Measurements from ENCODE around the gene ELL2. TPM values are rescaled to one million over a fixed set of nuclear protein-coding genes. Genes with fewer than 3 reads are reported as not detected.

ELL2 gene
- polyA plus RNA-seq, 2 donors: 29.1 to 39.6 TPM

DNA sequence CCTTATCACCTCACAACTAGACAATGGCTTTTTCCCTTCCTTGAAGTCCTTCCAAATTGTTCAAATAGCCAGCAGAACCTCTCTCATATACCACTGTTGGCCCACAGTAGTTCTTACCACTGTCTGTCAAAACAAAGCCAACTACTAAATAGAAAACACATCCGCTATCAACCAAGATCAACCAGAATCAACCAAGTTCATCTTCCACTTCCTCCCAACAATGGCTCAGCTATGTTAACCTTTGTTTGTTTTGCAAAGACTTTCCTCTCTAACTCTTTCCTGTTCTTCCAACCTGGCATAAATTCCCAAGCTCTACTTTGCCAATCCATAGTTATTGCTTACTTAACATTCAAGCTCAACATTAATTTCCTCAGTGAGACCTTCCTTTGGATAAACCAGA is 15.2 kb downstream of the ELL2 start:
- Histone ChIP-seq H3K27ac (ENCODE audit: low read depth in 2 of 2, low read length in 1 of 2) (no peak overlapping the region), H3K27me3 (ENCODE audit: control insufficient read depth in 1 of 2, insufficient read depth in 2 of 2, low read length in 2 of 2) (no peaks in the 10 kb centered on the region), H3K36me3 (ENCODE audit: control insufficient read depth in 2 of 2, insufficient read depth in 2 of 2, low read length in 1 of 2) (no peaks in the 10 kb centered on the region), H3K9me3 (ENCODE audit: control insufficient read depth in 2 of 2, insufficient read depth in 1 of 2, low read depth in 1 of 2, low read length in 1 of 2) (no peaks in the 10 kb centered on the region), H3K4me3 (ENCODE audit: low read depth in 1 of 2, low read length in 2 of 2) (no peak overlapping the region), H3K4me1 (ENCODE audit: control insufficient read depth in 2 of 2, insufficient read depth in 2 of 2, low read length in 1 of 2) (no peaks in the 10 kb centered on the region)
- 93 to 95% methylated on average over 1 of the region's 1 CpG for WGBS, 2 donors

DNA sequence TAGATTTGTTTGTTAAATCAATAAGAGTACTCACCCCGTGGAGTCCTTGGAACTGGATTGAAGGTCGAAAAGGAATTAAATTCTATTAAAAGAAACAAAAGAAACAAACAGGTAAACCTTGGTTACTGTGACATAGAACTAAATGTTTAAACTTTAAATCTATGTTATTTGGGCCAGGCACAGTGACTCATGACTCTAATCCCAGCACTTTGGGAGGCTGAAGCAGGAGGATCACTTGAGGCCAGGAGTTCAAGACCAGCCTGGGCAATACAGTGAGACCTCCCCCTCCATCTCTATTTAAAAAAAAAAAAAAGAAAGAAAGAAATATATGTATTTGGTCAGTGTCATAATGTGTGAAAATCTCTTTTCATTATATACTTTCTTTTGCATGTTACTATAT is 18.7 kb downstream of the ELL2 start:
- Histone ChIP-seq H3K36me3 (ENCODE audit: control insufficient read depth in 2 of 2, insufficient read depth in 2 of 2, low read length in 1 of 2) (peaks cover 0 to 2% of the 10 kb centered on the region in 2 donors), H3K4me1 (ENCODE audit: control insufficient read depth in 2 of 2, insufficient read depth in 2 of 2, low read length in 1 of 2) (no peaks in the 10 kb centered on the region), H3K27ac (ENCODE audit: low read depth in 2 of 2, low read length in 1 of 2) (no peak overlapping the region), H3K4me3 (ENCODE audit: low read depth in 1 of 2, low read length in 2 of 2) (no peak overlapping the region), H3K27me3 (ENCODE audit: control insufficient read depth in 1 of 2, insufficient read depth in 2 of 2, low read length in 2 of 2) (no peaks in the 10 kb centered on the region), H3K9me3 (ENCODE audit: control insufficient read depth in 2 of 2, insufficient read depth in 1 of 2, low read depth in 1 of 2, low read length in 1 of 2) (no peaks in the 10 kb centered on the region)
- 66 to 92% methylated on average over 2 of the region's 2 CpGs for WGBS, 2 donors

- 86 to 92% methylated on average over 2 of the region's 2 CpGs for WGBS, 2 donors
- no peaks in the 10 kb centered on the region for H3K27me3 ChIP-seq (ENCODE audit: control insufficient read depth in 1 of 2, insufficient read depth in 2 of 2, low read length in 2 of 2)
- no peaks in the 10 kb centered on the region for H3K9me3 ChIP-seq (ENCODE audit: control insufficient read depth in 2 of 2, insufficient read depth in 1 of 2, low read depth in 1 of 2, low read length in 1 of 2)
- no peaks in the 10 kb centered on the region for H3K4me1 ChIP-seq (ENCODE audit: control insufficient read depth in 2 of 2, insufficient read depth in 2 of 2, low read length in 1 of 2)
- no peak overlapping the region for H3K27ac ChIP-seq (ENCODE audit: low read depth in 2 of 2, low read length in 1 of 2)
- H3K36me3 ChIP-seq (ENCODE audit: control insufficient read depth in 2 of 2, insufficient read depth in 2 of 2, low read length in 1 of 2): peaks cover 0 to 2% of the 10 kb centered on the region in 2 donors
- H3K4me3 ChIP-seq (ENCODE audit: low read depth in 1 of 2, low read length in 2 of 2): no peak overlapping the region
Measured at GRCh38 chr5:95942414-95942813, 19.2 kb downstream of the ELL2 start.

DNA sequence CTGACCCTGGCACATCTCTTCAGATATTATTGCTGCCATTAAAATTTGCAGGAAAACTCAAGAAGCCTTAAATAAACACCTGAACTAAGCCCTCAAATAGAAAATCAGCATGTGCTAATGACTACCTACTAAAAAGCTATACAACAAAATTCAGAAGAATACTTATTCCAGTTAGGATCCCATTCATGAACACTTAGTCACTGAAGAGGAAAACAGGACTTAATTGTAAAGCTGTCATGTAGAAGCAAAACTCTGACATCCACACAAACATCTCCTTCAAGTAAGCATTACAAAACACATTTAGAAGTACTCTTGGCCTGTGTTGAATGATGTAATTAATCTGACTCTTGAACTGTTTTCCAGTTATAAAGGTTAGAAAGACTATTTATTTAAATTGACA is 19.9 kb downstream of the ELL2 start:
- Histone ChIP-seq H3K4me1 (ENCODE audit: control insufficient read depth in 2 of 2, insufficient read depth in 2 of 2, low read length in 1 of 2) (no peaks in the 10 kb centered on the region), H3K9me3 (ENCODE audit: control insufficient read depth in 2 of 2, insufficient read depth in 1 of 2, low read depth in 1 of 2, low read length in 1 of 2) (no peaks in the 10 kb centered on the region), H3K27ac (ENCODE audit: low read depth in 2 of 2, low read length in 1 of 2) (no peak overlapping the region), H3K4me3 (ENCODE audit: low read depth in 1 of 2, low read length in 2 of 2) (no peak overlapping the region), H3K36me3 (ENCODE audit: control insufficient read depth in 2 of 2, insufficient read depth in 2 of 2, low read length in 1 of 2) (peaks cover 0 to 2% of the 10 kb centered on the region in 2 donors), H3K27me3 (ENCODE audit: control insufficient read depth in 1 of 2, insufficient read depth in 2 of 2, low read length in 2 of 2) (no peaks in the 10 kb centered on the region)

- no peak overlapping the region for H3K4me3 ChIP-seq (ENCODE audit: low read depth in 1 of 2, low read length in 2 of 2)
- WGBS, 2 donors: 63 to 69% methylated on average over 3 of the region's 3 CpGs
Measured at GRCh38 chr5:95940758-95941682, 20.6 kb downstream of the ELL2 start.

GRCh38 chr5:95939465-95939864 is 22.2 kb downstream of the ELL2 start:
- no peaks in the 10 kb centered on the region for H3K4me1 ChIP-seq (ENCODE audit: control insufficient read depth in 2 of 2, insufficient read depth in 2 of 2, low read length in 1 of 2)
- WGBS, 2 donors: 78 to 92% methylated on average over 1 of the region's 1 CpG

More at GRCh38 chr5:95940758-95941682, 20.6 kb downstream of the ELL2 start:
- H3K9me3 ChIP-seq (ENCODE audit: control insufficient read depth in 2 of 2, insufficient read depth in 1 of 2, low read depth in 1 of 2, low read length in 1 of 2): no peaks in the 10 kb centered on the region
- no peaks in the 10 kb centered on the region for H3K27me3 ChIP-seq (ENCODE audit: control insufficient read depth in 1 of 2, insufficient read depth in 2 of 2, low read length in 2 of 2)
- H3K36me3 ChIP-seq (ENCODE audit: control insufficient read depth in 2 of 2, insufficient read depth in 2 of 2, low read length in 1 of 2): peaks cover 0 to 2% of the 10 kb centered on the region in 2 donors
- no peaks in the 10 kb centered on the region for H3K4me1 ChIP-seq (ENCODE audit: control insufficient read depth in 2 of 2, insufficient read depth in 2 of 2, low read length in 1 of 2)
- H3K27ac ChIP-seq (ENCODE audit: low read depth in 2 of 2, low read length in 1 of 2): no peak overlapping the region

DNA sequence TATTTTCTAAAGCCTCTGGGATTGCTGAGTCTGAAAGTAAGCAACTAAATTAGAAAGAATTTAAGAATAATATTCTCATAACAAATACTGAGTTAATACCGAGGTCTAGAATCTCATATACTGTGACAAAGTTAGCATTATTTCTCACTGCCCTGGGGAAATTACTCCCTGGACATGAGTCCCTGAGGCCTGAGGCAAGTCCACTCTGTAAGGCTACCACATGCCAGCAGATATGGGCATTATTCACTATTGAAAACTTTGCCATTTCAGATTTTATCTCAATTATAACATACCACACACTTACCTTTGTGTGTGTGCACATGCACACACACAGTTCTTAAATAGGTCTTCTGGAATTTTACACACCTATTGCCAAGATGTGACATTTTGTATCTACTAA is 22.9 kb downstream of the ELL2 start:
- no peaks in the 10 kb centered on the region for H3K9me3 ChIP-seq (ENCODE audit: control insufficient read depth in 2 of 2, insufficient read depth in 1 of 2, low read depth in 1 of 2, low read length in 1 of 2)
- no peaks in the 10 kb centered on the region for H3K27me3 ChIP-seq (ENCODE audit: control insufficient read depth in 1 of 2, insufficient read depth in 2 of 2, low read length in 2 of 2)
- no peak overlapping the region for H3K4me3 ChIP-seq (ENCODE audit: low read depth in 1 of 2, low read length in 2 of 2)
- no peaks in the 10 kb centered on the region for H3K4me1 ChIP-seq (ENCODE audit: control insufficient read depth in 2 of 2, insufficient read depth in 2 of 2, low read length in 1 of 2)
- H3K27ac ChIP-seq (ENCODE audit: low read depth in 2 of 2, low read length in 1 of 2): no peak overlapping the region
- WGBS, 2 donors: 95 to 97% methylated on average over 1 of the region's 1 CpG
- H3K36me3 ChIP-seq (ENCODE audit: control insufficient read depth in 2 of 2, insufficient read depth in 2 of 2, low read length in 1 of 2): peaks cover 0 to 2% of the 10 kb centered on the region in 2 donors

More at GRCh38 chr5:95939465-95939864, 22.2 kb downstream of the ELL2 start:
- no peaks in the 10 kb centered on the region for H3K27me3 ChIP-seq (ENCODE audit: control insufficient read depth in 1 of 2, insufficient read depth in 2 of 2, low read length in 2 of 2)
- no peak overlapping the region for H3K27ac ChIP-seq (ENCODE audit: low read depth in 2 of 2, low read length in 1 of 2)
- H3K9me3 ChIP-seq (ENCODE audit: control insufficient read depth in 2 of 2, insufficient read depth in 1 of 2, low read depth in 1 of 2, low read length in 1 of 2): no peaks in the 10 kb centered on the region
- no peak overlapping the region for H3K4me3 ChIP-seq (ENCODE audit: low read depth in 1 of 2, low read length in 2 of 2)
- H3K36me3 ChIP-seq (ENCODE audit: control insufficient read depth in 2 of 2, insufficient read depth in 2 of 2, low read length in 1 of 2): peaks cover 0 to 2% of the 10 kb centered on the region in 2 donors

GRCh38 chr5:95938347-95938746 is 23.3 kb downstream of the ELL2 start:
- H3K4me3 ChIP-seq (ENCODE audit: low read depth in 1 of 2, low read length in 2 of 2): no peak overlapping the region
- H3K9me3 ChIP-seq (ENCODE audit: control insufficient read depth in 2 of 2, insufficient read depth in 1 of 2, low read depth in 1 of 2, low read length in 1 of 2): no peaks in the 10 kb centered on the region
- H3K27me3 ChIP-seq (ENCODE audit: control insufficient read depth in 1 of 2, insufficient read depth in 2 of 2, low read length in 2 of 2): no peaks in the 10 kb centered on the region
- no peak overlapping the region for H3K27ac ChIP-seq (ENCODE audit: low read depth in 2 of 2, low read length in 1 of 2)
- WGBS, 2 donors: 88 to 90% methylated on average over 1 of the region's 1 CpG
- H3K36me3 ChIP-seq (ENCODE audit: control insufficient read depth in 2 of 2, insufficient read depth in 2 of 2, low read length in 1 of 2): peaks cover 0 to 2% of the 10 kb centered on the region in 2 donors
- no peaks in the 10 kb centered on the region for H3K4me1 ChIP-seq (ENCODE audit: control insufficient read depth in 2 of 2, insufficient read depth in 2 of 2, low read length in 1 of 2)

DNA sequence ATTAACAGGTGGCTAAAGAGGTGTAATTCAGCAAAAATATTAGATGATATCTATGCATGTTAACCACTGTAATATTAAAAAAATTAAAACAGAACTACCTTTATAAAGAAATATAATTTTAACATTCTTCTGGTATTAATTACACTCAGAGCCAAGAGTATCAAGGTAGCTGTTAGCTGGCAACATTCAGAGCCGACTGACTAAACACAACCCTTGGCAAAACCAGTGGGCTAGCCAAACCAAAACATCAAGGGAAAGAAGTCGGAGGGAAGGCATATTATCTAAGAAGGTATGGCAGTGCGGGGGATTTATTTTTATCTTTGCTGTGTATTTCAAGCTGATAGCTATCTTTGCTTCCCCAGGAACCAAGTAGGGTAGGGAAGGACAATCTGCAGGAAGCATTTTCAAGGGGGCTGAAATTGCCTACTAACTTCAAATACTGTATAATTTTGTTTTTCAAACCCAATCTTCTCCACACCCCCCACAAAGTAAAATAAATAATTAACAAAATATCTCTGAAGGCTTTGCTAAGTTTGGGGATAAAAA is 24.0 kb downstream of the ELL2 start:
- H3K27ac ChIP-seq (ENCODE audit: low read depth in 2 of 2, low read length in 1 of 2): no peak overlapping the region
- H3K27me3 ChIP-seq (ENCODE audit: control insufficient read depth in 1 of 2, insufficient read depth in 2 of 2, low read length in 2 of 2): no peaks in the 10 kb centered on the region
- no peak overlapping the region for H3K4me3 ChIP-seq (ENCODE audit: low read depth in 1 of 2, low read length in 2 of 2)
- H3K4me1 ChIP-seq (ENCODE audit: control insufficient read depth in 2 of 2, insufficient read depth in 2 of 2, low read length in 1 of 2): no peaks in the 10 kb centered on the region
- H3K9me3 ChIP-seq (ENCODE audit: control insufficient read depth in 2 of 2, insufficient read depth in 1 of 2, low read depth in 1 of 2, low read length in 1 of 2): no peaks in the 10 kb centered on the region
- peaks cover 0 to 2% of the 10 kb centered on the region in 2 donors for H3K36me3 ChIP-seq (ENCODE audit: control insufficient read depth in 2 of 2, insufficient read depth in 2 of 2, low read length in 1 of 2)
- WGBS, 2 donors: 75 to 80% methylated on average over 3 of the region's 3 CpGs

Measured in esophagus (tissue), 2 donors.